Thyroid gland (tissue), 4 donors: ENCODE results near the gene CARD14.

ENCODE experiments used
- CTCF ChIP-seq, 6 experiments: fragments of 200-600 bp in 3 of 6; fragments of 450-650 bp in 3 of 6; sonication (generic) in 3 of 6; IDR thresholded peaks; one replicate each; pipeline ENCODE4 v1.5.1; 2016 to 2019; ENCODE audit warnings: antibody characterized with exemption in 6 of 6, mild to moderate bottlenecking in 2 of 6, inconsistent platforms in 1 of 6, moderate library complexity in 1 of 6
- POLR2A ChIP-seq, 2 donors: fragments of 450-650 bp; IDR thresholded peaks; one replicate each; pipeline ENCODE4 v1.6.1; 2017; ENCODE audit warnings: antibody characterized with exemption in 2 of 2, mild to moderate bottlenecking in 2 of 2, moderate library complexity in 1 of 2

- TF ChIP-seq CTCF (IDR thresholded peaks at IDR 0.05) (no peak), POLR2A (IDR thresholded peaks at IDR 0.05) (no peak)
These were observed 36.2 kb upstream of the CARD14 start for GRCh38 chr17:80133626-80133970.
